NCI-H2196 treated with DMSO at 0.1 percent for 48 hours (cell line): ENCODE results near the gene TM4SF5.

Experiments used
- DNase-seq: peaks from one replicate; lab custom pipeline; 2025; ENCODE audit not compliant: unreplicated experiment; lab: John Stamatoyannopoulos, UW

Gene TM4SF5

DNA sequence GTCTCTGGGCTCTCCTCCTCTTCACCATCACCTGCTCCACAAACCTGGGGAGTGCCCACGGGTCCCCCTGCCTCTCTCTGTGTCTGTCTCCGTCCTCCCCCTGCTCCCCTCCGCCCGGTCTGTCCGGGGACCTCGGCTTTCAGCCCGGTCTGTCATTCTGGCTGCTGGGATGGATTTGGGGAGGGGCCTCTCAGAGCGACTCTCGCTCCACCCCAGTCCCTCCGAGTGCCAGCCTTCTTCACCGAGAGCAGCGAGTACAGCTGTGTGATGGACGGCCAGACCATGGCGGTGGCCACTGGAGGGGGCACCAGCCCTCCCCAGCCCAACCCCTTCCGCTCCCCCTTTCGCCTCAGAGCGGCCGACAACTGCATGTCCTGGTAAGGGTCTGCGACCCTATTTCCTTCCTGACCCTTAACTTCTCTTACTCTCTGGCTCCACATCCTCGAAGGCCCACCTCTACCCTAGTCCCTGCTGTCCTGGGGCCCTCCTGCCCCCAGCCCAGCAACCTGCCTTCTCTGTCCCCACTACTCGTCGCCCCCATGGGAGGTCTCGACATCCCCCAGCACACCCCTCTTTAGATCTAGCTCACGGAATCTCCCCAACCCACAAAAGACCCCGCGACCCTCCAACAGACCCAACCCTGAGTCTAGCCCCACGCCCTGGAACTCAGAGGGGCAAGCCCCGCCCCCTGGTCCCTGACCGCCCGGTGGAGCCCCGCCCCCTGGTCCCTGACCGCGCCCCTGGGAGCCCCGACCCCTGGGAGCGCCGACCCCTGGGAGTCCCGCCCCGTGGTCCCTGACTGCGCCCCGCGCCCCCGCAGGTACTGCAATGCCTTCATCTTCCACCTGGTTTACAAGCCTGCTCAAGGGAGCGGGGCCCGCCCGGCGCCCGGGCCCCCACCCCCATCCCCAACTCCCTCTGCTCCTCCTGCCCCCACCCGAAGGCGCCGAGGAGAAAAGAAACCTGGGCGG, 26.4 kb upstream of the TM4SF5 start:
- DNase-seq: no peak

DNA sequence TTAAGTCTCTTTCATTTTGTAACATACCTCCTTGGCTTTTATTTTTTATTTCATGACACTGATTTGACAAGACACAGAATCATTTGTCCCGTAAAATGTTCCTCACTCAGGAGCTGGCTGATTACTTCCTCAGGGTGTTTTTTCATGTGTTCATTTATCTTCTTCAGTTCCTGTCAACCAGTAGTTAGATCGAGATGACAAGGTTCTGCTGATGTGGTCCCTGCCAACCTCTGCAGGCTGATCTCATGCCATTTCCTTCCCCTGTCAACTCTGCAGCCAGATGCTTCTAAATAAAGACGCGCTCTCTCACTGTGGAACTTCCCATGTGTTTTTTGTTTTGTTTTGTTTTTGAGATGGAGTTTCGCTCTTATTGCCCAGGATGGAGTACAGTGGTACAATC, 23.8 kb upstream of the TM4SF5 start:
- DNase-seq: no peak

- no peak for DNase-seq
Measured at GRCh38 chr17:4748686-4749085, 23.0 kb upstream of the TM4SF5 start.

DNA sequence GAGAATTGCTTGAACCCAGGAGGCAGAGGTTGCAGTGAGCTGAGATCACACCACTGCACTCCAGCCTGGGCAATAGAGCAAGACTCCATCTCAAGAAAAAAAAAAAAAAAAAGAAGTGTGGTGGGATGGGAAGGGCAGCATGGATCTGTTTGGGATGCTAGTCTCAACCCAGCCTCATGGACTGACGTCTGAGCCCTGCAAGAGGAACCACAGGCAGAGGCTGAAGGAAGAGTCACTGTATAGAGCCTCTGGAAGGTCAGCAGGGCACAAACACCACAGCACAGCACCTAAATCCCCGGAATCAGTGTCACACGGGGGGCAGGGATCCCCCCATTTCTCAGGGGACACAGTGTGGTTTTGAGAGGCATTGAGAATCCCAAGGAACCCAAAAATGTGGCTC, 21.1 kb upstream of the TM4SF5 start:
- no peak for DNase-seq

DNA sequence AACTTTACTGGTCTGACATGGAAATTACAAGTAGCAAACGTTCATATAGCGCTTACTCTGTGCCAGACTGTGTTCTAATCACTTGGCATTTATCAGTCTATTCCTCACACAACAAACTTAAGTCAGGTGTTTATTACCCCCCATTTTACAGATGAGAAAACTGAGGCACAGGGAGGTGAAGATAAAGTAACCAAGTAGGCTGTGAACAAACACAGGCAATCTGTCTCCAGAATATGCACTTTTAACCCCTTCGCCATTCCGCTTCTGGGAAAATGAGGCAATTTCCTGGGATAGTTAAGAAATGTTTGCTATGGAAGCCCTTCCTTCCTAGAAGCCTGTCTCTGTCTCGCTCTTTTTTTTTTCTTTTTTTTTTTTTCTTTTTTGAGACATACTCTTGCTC, 19.8 kb upstream of the TM4SF5 start:
- no peak for DNase-seq

DNA sequence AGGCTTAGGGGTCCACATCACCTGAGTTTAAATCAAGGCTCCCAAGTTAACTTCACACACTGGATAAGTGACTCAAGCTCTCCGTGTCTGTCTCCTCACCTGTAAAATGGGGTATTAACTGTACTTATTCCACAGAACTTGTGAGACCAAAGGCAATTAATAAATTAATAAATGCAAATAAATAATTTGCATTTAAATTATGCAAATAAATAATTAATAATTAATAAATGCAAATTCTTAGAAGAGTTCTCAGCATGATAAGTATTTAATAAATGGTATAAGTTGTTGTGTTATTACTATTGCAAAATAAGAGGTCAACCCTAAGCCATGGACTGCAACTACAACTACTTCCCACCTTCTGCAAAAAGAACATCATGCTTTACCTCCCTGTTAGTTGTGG, 18.3 kb upstream of the TM4SF5 start:
- DNase-seq: no peak

GRCh38 chr17:4759776-4760236, 11.9 kb upstream of the TM4SF5 start:
- no peak for DNase-seq

- DNase-seq: no peak
Measured at GRCh38 chr17:4764595-4764994, 7.1 kb upstream of the TM4SF5 start.

- DNase-seq: no peak
Measured at GRCh38 chr17:4766201-4766600, 5.5 kb upstream of the TM4SF5 start.

DNA sequence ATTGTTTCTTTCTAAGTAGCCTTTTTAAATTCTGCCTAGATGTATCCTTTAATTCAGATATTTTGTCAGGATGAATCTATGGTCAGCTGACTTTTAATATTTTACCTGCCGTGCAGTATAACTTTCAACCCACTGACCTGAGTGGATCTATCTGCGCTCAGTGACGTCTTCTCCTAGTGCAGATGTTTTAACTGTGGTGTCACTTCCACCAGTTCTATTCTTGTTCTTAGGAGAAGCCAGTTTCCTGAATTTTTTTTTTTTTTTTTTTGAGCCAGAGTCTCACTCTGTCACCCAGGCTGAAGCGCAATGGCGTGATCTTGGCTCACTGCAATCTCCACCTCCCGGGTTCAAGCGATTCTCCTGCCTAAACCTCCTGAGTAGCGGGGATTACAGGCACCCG, 5.0 kb upstream of the TM4SF5 start:
- DNase-seq: no peak

DNA sequence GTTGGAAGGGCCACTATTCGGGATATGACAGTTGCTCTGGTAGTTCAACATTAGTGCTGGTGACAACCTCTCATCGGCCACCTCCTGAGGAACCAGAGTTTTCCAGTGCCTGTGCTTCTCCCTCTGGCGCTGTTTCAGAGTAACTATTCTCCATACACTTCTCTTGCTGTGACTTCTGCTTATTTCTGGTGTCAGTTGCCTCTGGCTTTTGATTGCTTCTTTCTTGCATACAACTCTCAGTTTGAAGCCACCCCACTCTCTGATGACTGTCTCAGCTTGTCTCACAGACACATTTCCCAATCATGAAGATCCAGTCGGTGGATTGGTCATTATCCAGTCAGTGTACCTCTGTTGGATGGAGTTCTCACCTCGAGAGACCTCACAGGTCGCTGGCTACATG, 3.4 kb upstream of the TM4SF5 start:
- no peak for DNase-seq

- DNase-seq: no peak
Measured at GRCh38 chr17:4769628-4770027, 2.1 kb upstream of the TM4SF5 start.

GRCh38 chr17:4772235-4772613, 538 bp downstream of the TM4SF5 start:
- DNase-seq: no peak

GRCh38 chr17:4777969-4778760, 6.5 kb downstream of the TM4SF5 start:
- no peak for DNase-seq

- no peak for DNase-seq
Measured at GRCh38 chr17:4780325-4780955, 8.8 kb downstream of the TM4SF5 start.

- no peak for DNase-seq
Measured at GRCh38 chr17:4782652-4783051, 11.0 kb downstream of the TM4SF5 start.

- DNase-seq: no peak
Measured at GRCh38 chr17:4785311-4786105, 13.8 kb downstream of the TM4SF5 start.

- DNase-seq: no peak
Measured at GRCh38 chr17:4786106-4786511, 14.4 kb downstream of the TM4SF5 start, which contains the start of gene VMO1. Gene VMO1 (minus strand): TSS chr17:4786364. CDS start chr17:4786352, 12 bp downstream.

GRCh38 chr17:4786516-4786915, 14.8 kb downstream of the TM4SF5 start:
- DNase-seq: no peak

DNA sequence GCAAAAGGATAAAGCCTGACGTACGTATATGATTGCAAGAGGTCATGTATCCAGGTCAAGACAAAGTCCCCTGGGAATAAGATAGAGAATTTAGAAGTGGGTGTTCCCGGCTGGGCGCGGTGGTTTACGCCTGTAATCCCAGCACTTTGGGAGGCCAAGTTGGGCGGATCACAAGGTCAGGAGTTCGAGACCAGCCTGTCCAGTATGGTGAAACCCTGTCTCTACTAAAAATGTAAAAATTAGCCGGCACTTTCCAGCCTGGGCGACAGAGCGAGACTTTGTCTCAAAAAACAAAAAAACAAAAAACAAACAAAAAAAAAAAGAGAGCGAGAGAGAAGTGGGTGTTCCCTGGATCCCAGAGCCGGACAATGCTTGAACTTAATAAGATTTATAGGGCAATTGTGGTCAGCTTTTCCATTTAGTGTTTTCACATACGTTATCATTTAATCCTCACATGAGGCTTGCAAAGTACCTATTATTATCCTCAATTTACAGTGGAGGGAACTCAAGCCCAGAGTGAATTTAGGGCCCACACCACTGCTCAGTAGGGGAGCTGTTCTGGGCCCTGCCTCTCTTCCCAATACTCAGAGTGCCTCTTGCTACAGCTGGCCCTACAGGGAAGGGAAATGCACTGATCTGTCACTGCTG, 16.6 kb downstream of the TM4SF5 start:
- DNase-seq: no peak
